ENCODE measurements around the gene HEMGN. TPM values are rescaled to one million over a fixed set of nuclear protein-coding genes. Genes with fewer than 3 reads are reported as not detected.
A peak's percentile ranks its signal among the peaks of the same experiment; 100 is the strongest.

HEMGN gene
- total and polyA plus RNA-seq, 2 of the 8 experiments (the other 6 are each of a cell fraction or from before 2014, with no cell fraction given), result not detected

DNA sequence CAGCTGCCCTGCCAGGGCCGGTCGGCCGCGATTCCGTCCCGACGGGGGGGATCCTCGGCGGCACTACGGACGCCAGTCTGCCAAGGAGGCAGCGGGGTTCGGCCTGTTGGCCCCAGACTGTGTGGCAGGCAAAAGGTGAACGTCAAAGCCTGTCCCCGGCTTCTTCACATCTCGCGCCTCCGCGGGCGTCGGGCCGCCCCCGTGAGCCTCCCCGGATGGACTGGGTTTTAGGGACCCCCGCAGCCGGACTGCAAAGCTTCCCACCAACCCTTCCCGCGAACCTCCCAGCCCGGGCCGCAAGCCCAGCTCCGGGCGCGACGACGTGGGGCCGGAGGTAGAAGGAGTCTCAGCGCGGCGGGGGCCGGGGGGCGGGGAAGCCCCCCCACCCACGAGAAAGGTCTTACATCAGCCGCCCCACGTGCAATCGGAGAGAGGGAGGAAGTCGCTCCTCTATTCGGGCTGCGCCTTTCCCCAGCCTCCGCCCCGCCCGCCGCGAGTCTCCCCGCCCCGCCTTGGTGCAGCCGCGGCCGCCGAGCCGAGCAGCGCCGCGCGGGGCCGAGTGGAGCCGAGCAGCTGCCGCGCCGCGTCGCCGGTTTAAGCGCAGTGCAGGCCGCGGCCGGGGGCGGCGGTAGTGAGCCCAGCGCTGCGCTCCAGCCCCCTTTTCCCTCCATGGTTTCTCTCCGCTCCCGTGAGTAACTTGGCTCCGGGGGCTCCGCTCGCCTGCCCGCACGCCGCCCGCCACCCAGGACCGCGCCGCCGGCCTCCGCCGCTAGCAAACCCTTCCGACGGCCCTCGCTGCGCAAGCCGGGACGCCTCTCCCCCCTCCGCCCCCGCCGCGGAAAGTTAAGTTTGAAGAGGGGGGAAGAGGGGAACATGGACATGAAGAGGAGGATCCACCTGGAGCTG lies 45.0 kb upstream of the HEMGN start, which contains the start of gene ANP32B (continued):
- no peak for TF ChIP-seq SP1 (IDR thresholded peaks at IDR 0.05; ENCODE audit: low read depth, low read length)
- 0 out of 4 replicates have a peak, but pooled peaks of 1 of the 2 experiments have one; percentile 14 for TF ChIP-seq SIN3A (conservative IDR thresholded peaks at IDR 0.05 in 1 of 2, IDR thresholded peaks at IDR 0.05 in 1 of 2; ENCODE audit: low read depth in 1 of 2, low read length in 2 of 2)
- 0 out of 2 replicates have a peak, but pooled peaks have one; percentile 6 for TF ChIP-seq TCF12 (IDR thresholded peaks at IDR 0.05; ENCODE audit: low read depth, low read length)
- no peak for TF ChIP-seq CEBPB (IDR thresholded peaks at IDR 0.05; ENCODE audit: low read depth, low read length)
- TF ChIP-seq RXRA (IDR thresholded peaks at IDR 0.05; ENCODE audit: insufficient read depth, low read depth, low read length), result no peak
- no peak for TF ChIP-seq TEAD4 (IDR thresholded peaks at IDR 0.05; ENCODE audit: low read depth, low read length)
- 0 out of 2 replicates have a peak, but pooled peaks have one; percentile 50 for TF ChIP-seq PHF8 (conservative IDR thresholded peaks at IDR 0.05; ENCODE audit: low read depth, low read length)
- TF ChIP-seq, protein P1, sequence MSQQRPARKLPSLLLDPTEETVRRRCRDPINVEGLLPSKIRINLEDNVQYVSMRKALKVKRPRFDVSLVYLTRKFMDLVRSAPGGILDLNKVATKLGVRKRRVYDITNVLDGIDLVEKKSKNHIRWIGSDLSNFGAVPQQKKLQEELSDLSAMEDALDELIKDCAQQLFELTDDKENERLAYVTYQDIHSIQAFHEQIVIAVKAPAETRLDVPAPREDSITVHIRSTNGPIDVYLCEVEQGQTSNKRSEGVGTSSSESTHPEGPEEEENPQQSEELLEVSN (IDR thresholded peaks at IDR 0.05), result peak; percentile 87
- peak; percentile 72; the same call in 1 of the 2 replicates for TF ChIP-seq YY1 (IDR thresholded peaks at IDR 0.05; ENCODE audit: low read depth, low read length)
- TF ChIP-seq RNF2 (IDR thresholded peaks at IDR 0.05; ENCODE audit: borderline replicate concordance, low read depth, low read length, missing control alignments, poor library complexity, severe bottlenecking), result peak; percentile 22
- peak; percentile 65 for TF ChIP-seq ASH2L (IDR thresholded peaks at IDR 0.05; ENCODE audit: low read length)
- no peak for TF ChIP-seq FOSL1 (IDR thresholded peaks at IDR 0.05; ENCODE audit: insufficient read depth, low read depth, low read length)
